HG03175 (cell line): Measurements from ENCODE around the gene LRGUK.

Source experiments
- ATAC-seq: cut with Tn5 transposase; IDR thresholded peaks from one replicate; pipeline ENCODE4 v1.9.1; 2021; ENCODE audit warnings: mild to moderate bottlenecking, moderate library complexity; ENCODE audit not compliant: unreplicated experiment

Gene LRGUK

GRCh38 chr7:134122980-134123379, 4.2 kb upstream of the LRGUK start:
- no peak for ATAC-seq

GRCh38 chr7:134126146-134126545, 994 bp upstream of the LRGUK start:
- ATAC-seq = no peak

GRCh38 chr7:134126596-134126965, 559 bp upstream of the LRGUK start:
- ATAC-seq = no peak

GRCh38 chr7:134128829-134129228, 1.7 kb downstream of the LRGUK start:
- ATAC-seq = no peak

- ATAC-seq = no peak
These were observed 2.9 kb downstream of the LRGUK start for GRCh38 chr7:134129856-134130523.

GRCh38 chr7:134134004-134134403, 6.9 kb downstream of the LRGUK start:
- no peak for ATAC-seq

GRCh38 chr7:134140889-134141867, 14.0 kb downstream of the LRGUK start:
- ATAC-seq = peak; percentile 91

GRCh38 chr7:134141868-134142264, 14.7 kb downstream of the LRGUK start:
- no peak for ATAC-seq

GRCh38 chr7:134153493-134154136, 26.5 kb downstream of the LRGUK start:
- no peak for ATAC-seq

GRCh38 chr7:134154581-134155130, 27.5 kb downstream of the LRGUK start:
- no peak for ATAC-seq

- no peak for ATAC-seq
These were observed 28.1 kb downstream of the LRGUK start for GRCh38 chr7:134155206-134155605.

GRCh38 chr7:134155871-134156270, 28.7 kb downstream of the LRGUK start:
- no peak for ATAC-seq

- no peak for ATAC-seq
These were observed 38.1 kb downstream of the LRGUK start for GRCh38 chr7:134165252-134165651.

GRCh38 chr7:134167250-134167649, 40.1 kb downstream of the LRGUK start:
- ATAC-seq = no peak

- no peak for ATAC-seq
These were observed 40.7 kb downstream of the LRGUK start for GRCh38 chr7:134167841-134168240.

GRCh38 chr7:134174795-134175261, 47.7 kb downstream of the LRGUK start:
- ATAC-seq = peak; percentile 85

GRCh38 chr7:134175334-134176036, 48.3 kb downstream of the LRGUK start:
- ATAC-seq = no peak

- ATAC-seq = no peak
These were observed 48.9 kb downstream of the LRGUK start for GRCh38 chr7:134176037-134176350.

- no peak for ATAC-seq
These were observed 52.2 kb downstream of the LRGUK start for GRCh38 chr7:134179036-134180011.

- ATAC-seq = no peak
These were observed 53.2 kb downstream of the LRGUK start for GRCh38 chr7:134180376-134180775.
